Measurements from ENCODE around the gene RNU1-3. TPM values are rescaled to one million over a fixed set of nuclear protein-coding genes. Genes with fewer than 3 reads are reported as not detected.
"Not testable (repeated sequence)": the region's sequence is repeated elsewhere in the genome, so short reads cannot be mapped to it uniquely, and the experiment has no call there.

The RNU1-3 gene
- total RNA-seq, 1 donor from 2014 or later, result 1,438 TPM

- not testable (repeated sequence) for H3K27me3 Mint-ChIP-seq (ENCODE audit: low read depth); H3K4me1 Mint-ChIP-seq (ENCODE audit: low read depth); H3K9me3 Mint-ChIP-seq (ENCODE audit: low read depth); H3K27ac Mint-ChIP-seq (ENCODE audit: unreplicated experiment); H3K4me3 Mint-ChIP-seq (ENCODE audit: unreplicated experiment)
- DNase-seq (ENCODE audit: low spot score), result peak; percentile 83
- peaks cover 35% of the 10 kb centered on the region for H3K36me3 Mint-ChIP-seq (ENCODE audit: low read depth)
Observed at GRCh38 chr1:16633540-16634282, 33.0 kb downstream of the RNU1-3 start.

GRCh38 chr1:16632044-16632850 is 34.5 kb downstream of the RNU1-3 start:
- not testable (repeated sequence) for H3K27me3 Mint-ChIP-seq (ENCODE audit: low read depth); H3K4me3 Mint-ChIP-seq (ENCODE audit: unreplicated experiment); H3K9me3 Mint-ChIP-seq (ENCODE audit: low read depth); H3K27ac Mint-ChIP-seq (ENCODE audit: unreplicated experiment); H3K4me1 Mint-ChIP-seq (ENCODE audit: low read depth)
- peaks cover 46% of the 10 kb centered on the region for H3K36me3 Mint-ChIP-seq (ENCODE audit: low read depth)
- peak; percentile 94 for DNase-seq (ENCODE audit: low spot score)

- peak; percentile 99 for DNase-seq (ENCODE audit: low spot score)
- no peak for TF ChIP-seq CTCF (IDR thresholded peaks at IDR 0.05)
- Mint-ChIP-seq H3K27ac (ENCODE audit: unreplicated experiment) (no peak overlapping the region), H3K4me1 (ENCODE audit: low read depth) (peaks cover 2% of the 10 kb centered on the region), H3K27me3 (ENCODE audit: low read depth) (no peaks in the 10 kb centered on the region), H3K9me3 (ENCODE audit: low read depth) (no peaks in the 10 kb centered on the region), H3K36me3 (ENCODE audit: low read depth) (peaks cover 46% of the 10 kb centered on the region), H3K4me3 (ENCODE audit: unreplicated experiment) (no peak overlapping the region)
Observed at GRCh38 chr1:16631248-16632043, 35.3 kb downstream of the RNU1-3 start.

- Mint-ChIP-seq H3K27me3 (ENCODE audit: low read depth) (no peaks in the 10 kb centered on the region), H3K36me3 (ENCODE audit: low read depth) (peaks cover 52% of the 10 kb centered on the region), H3K4me3 (ENCODE audit: unreplicated experiment) (no peak overlapping the region), H3K4me1 (ENCODE audit: low read depth) (peaks cover 2% of the 10 kb centered on the region), H3K9me3 (ENCODE audit: low read depth) (no peaks in the 10 kb centered on the region), H3K27ac (ENCODE audit: unreplicated experiment) (no peak overlapping the region)
- peak; percentile 98 for DNase-seq (ENCODE audit: low spot score)
- TF ChIP-seq CTCF (IDR thresholded peaks at IDR 0.05), result no peak
Observed at GRCh38 chr1:16630661-16631247, 36.0 kb downstream of the RNU1-3 start.

GRCh38 chr1:16629916-16630530 is 36.7 kb downstream of the RNU1-3 start:
- H3K4me3 Mint-ChIP-seq (ENCODE audit: unreplicated experiment); H3K4me1 Mint-ChIP-seq (ENCODE audit: low read depth); H3K27me3 Mint-ChIP-seq (ENCODE audit: low read depth); H3K27ac Mint-ChIP-seq (ENCODE audit: unreplicated experiment); H3K9me3 Mint-ChIP-seq (ENCODE audit: low read depth): not testable (repeated sequence)
- H3K36me3 Mint-ChIP-seq (ENCODE audit: low read depth), result peaks cover 53% of the 10 kb centered on the region
- DNase-seq (ENCODE audit: low spot score), result peak; percentile 99

GRCh38 chr1:16628361-16629111 is 38.2 kb downstream of the RNU1-3 start:
- Mint-ChIP-seq H3K27me3 (ENCODE audit: low read depth) (no peaks in the 10 kb centered on the region), H3K9me3 (ENCODE audit: low read depth) (no peaks in the 10 kb centered on the region), H3K27ac (ENCODE audit: unreplicated experiment) (no peak overlapping the region), H3K36me3 (ENCODE audit: low read depth) (peaks cover 46% of the 10 kb centered on the region), H3K4me3 (ENCODE audit: unreplicated experiment) (no peak overlapping the region), H3K4me1 (ENCODE audit: low read depth) (peaks cover 2% of the 10 kb centered on the region)
- TF ChIP-seq CTCF (IDR thresholded peaks at IDR 0.05), result no peak
- DNase-seq (ENCODE audit: low spot score), result peak; percentile 100

- H3K36me3 Mint-ChIP-seq (ENCODE audit: low read depth), result peaks cover 35% of the 10 kb centered on the region
- H3K9me3 Mint-ChIP-seq (ENCODE audit: low read depth); H3K4me1 Mint-ChIP-seq (ENCODE audit: low read depth); H3K27me3 Mint-ChIP-seq (ENCODE audit: low read depth); H3K4me3 Mint-ChIP-seq (ENCODE audit: unreplicated experiment); DNase-seq (ENCODE audit: low spot score); H3K27ac Mint-ChIP-seq (ENCODE audit: unreplicated experiment): not testable (repeated sequence)
Observed at GRCh38 chr1:16626409-16626983, 40.3 kb downstream of the RNU1-3 start.

Data from chondrocyte (in vitro differentiated cells).